Brain microvascular endothelial cell (primary cell): Measurements from ENCODE around the gene ADRA2A.
A peak's percentile ranks its signal among the peaks of the same experiment; 100 is the strongest.

ENCODE experiments used
- DNase-seq: peaks from one replicate; pipeline ENCODE4 v3.0.0-alpha.2; 2020
- H3K27ac ChIP-seq: fragments of 250-450 bp; sonication (Bioruptor Pico); 2 replicates; pipeline ENCODE4 v1.5.1; 2020; ENCODE audit warnings: mild to moderate bottlenecking, moderate library complexity
- H3K27me3 ChIP-seq: fragments of 250-450 bp; sonication (Bioruptor Pico); replicated peaks from 2 replicates; pipeline ENCODE4 v1.5.1; 2020; ENCODE audit warnings: mild to moderate bottlenecking
- H3K36me3 ChIP-seq: fragments of 250-450 bp; sonication (Bioruptor Pico); replicated peaks from 2 replicates; pipeline ENCODE4 v1.5.1; 2020; ENCODE audit warnings: mild to moderate bottlenecking
- H3K4me3 ChIP-seq: 2 replicates; pipeline ENCODE4 v1.5.1; 2011; ENCODE audit warnings: low read depth, mild to moderate bottlenecking, control low read depth, low read length, moderate library complexity
- in situ Hi-C: cut with HindIII; loops from 2 replicates; pipeline ENCODE4 v1.10.0; 2017; ENCODE audit warnings: low sequenced_read_pairs, low pct_ligation_motif_present
- TF ChIP-seq, protein P1 (sequence below): IDR thresholded peaks from 2 replicates; pipeline ENCODE4 v1.5.1; 2011; ENCODE audit warnings: low read depth, mild to moderate bottlenecking, moderate library complexity, low read length, control low read depth, inconsistent platforms; ENCODE audit errors: missing control alignments

ADRA2A gene

DNA sequence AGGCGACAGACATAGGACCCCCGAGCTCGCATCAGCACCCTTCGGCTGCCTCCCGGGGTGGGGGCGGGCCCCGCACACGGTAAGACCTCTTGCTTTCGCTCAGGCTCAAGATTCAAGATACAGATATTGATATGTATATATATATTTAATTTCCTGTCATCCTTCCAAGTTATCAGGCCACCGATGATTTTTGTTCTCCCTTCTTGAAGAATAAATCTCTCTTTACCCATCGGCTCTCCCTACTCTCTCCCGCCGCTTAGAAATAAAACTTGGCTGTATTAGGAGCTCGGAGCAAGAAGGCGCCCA, 603 bp downstream of the ADRA2A start:
- Histone ChIP-seq H3K36me3 (no peaks in the 10 kb centered on the region), H3K27ac (no peak overlapping the region), H3K4me3 (peak overlapping the region; percentile 31), H3K27me3 (peaks cover 34% of the 10 kb centered on the region)
- TF ChIP-seq, protein P1, sequence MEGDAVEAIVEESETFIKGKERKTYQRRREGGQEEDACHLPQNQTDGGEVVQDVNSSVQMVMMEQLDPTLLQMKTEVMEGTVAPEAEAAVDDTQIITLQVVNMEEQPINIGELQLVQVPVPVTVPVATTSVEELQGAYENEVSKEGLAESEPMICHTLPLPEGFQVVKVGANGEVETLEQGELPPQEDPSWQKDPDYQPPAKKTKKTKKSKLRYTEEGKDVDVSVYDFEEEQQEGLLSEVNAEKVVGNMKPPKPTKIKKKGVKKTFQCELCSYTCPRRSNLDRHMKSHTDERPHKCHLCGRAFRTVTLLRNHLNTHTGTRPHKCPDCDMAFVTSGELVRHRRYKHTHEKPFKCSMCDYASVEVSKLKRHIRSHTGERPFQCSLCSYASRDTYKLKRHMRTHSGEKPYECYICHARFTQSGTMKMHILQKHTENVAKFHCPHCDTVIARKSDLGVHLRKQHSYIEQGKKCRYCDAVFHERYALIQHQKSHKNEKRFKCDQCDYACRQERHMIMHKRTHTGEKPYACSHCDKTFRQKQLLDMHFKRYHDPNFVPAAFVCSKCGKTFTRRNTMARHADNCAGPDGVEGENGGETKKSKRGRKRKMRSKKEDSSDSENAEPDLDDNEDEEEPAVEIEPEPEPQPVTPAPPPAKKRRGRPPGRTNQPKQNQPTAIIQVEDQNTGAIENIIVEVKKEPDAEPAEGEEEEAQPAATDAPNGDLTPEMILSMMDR = no peak
- in situ Hi-C loops = no loop called here
- no peak for DNase-seq

DNA sequence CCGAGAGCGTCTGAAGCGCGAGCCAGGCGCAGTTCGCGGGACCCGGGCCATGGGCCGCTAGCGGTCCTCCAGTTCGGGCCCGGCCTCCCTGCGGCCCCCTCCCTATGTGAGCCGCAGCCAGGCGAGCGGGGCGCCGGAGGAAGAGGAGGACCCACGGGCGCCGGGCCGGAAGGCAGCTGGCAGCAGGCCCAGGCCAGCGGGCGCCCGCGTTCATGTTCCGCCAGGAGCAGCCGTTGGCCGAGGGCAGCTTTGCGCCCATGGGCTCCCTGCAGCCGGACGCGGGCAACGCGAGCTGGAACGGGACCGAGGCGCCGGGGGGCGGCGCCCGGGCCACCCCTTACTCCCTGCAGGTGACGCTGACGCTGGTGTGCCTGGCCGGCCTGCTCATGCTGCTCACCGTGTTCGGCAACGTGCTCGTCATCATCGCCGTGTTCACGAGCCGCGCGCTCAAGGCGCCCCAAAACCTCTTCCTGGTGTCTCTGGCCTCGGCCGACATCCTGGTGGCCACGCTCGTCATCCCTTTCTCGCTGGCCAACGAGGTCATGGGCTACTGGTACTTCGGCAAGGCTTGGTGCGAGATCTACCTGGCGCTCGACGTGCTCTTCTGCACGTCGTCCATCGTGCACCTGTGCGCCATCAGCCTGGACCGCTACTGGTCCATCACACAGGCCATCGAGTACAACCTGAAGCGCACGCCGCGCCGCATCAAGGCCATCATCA, 1.1 kb downstream of the ADRA2A start:
- TF ChIP-seq, protein P1 = no peak
- H3K27ac ChIP-seq = no peak overlapping the region
- in situ Hi-C loops = no loop called here
- H3K27me3 ChIP-seq = peaks cover 34% of the 10 kb centered on the region
- H3K4me3 ChIP-seq = peak overlapping the region; percentile 20
- DNase-seq = no peak
- no peaks in the 10 kb centered on the region for H3K36me3 ChIP-seq

DNA sequence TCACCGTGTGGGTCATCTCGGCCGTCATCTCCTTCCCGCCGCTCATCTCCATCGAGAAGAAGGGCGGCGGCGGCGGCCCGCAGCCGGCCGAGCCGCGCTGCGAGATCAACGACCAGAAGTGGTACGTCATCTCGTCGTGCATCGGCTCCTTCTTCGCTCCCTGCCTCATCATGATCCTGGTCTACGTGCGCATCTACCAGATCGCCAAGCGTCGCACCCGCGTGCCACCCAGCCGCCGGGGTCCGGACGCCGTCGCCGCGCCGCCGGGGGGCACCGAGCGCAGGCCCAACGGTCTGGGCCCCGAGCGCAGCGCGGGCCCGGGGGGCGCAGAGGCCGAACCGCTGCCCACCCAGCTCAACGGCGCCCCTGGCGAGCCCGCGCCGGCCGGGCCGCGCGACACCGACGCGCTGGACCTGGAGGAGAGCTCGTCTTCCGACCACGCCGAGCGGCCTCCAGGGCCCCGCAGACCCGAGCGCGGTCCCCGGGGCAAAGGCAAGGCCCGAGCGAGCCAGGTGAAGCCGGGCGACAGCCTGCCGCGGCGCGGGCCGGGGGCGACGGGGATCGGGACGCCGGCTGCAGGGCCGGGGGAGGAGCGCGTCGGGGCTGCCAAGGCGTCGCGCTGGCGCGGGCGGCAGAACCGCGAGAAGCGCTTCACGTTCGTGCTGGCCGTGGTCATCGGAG, 1.8 kb downstream of the ADRA2A start:
- no peak overlapping the region for H3K4me3 ChIP-seq
- H3K27ac ChIP-seq = no peak overlapping the region
- in situ Hi-C loops = no loop called here
- TF ChIP-seq, protein P1 = no peak
- H3K27me3 ChIP-seq = peaks cover 34% of the 10 kb centered on the region
- no peak for DNase-seq
- H3K36me3 ChIP-seq = no peaks in the 10 kb centered on the region

DNA sequence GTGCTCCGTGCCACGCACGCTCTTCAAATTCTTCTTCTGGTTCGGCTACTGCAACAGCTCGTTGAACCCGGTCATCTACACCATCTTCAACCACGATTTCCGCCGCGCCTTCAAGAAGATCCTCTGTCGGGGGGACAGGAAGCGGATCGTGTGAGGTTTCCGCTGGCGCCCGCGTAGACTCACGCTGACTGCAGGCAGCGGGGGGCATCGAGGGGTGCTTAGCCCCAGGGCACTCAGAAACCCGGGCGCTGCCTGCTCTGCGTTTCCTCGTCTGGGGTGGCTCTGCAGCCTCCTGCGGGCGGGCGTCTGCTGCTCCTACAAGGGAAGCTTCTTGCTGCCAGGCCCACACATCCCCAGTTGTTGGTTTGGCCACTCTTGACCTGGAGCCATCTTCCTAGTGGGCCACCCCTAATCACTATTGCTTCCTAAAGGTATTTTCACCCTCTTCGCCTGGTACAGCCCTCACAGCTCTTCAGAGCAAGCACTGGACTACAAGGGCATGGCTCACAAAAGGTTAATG, 2.5 kb downstream of the ADRA2A start:
- H3K27ac ChIP-seq = no peak overlapping the region
- in situ Hi-C loops = no loop called here
- no peak for DNase-seq
- no peaks in the 10 kb centered on the region for H3K36me3 ChIP-seq
- peaks cover 34% of the 10 kb centered on the region for H3K27me3 ChIP-seq
- no peak overlapping the region for H3K4me3 ChIP-seq
- TF ChIP-seq, protein P1 = no peak

DNA sequence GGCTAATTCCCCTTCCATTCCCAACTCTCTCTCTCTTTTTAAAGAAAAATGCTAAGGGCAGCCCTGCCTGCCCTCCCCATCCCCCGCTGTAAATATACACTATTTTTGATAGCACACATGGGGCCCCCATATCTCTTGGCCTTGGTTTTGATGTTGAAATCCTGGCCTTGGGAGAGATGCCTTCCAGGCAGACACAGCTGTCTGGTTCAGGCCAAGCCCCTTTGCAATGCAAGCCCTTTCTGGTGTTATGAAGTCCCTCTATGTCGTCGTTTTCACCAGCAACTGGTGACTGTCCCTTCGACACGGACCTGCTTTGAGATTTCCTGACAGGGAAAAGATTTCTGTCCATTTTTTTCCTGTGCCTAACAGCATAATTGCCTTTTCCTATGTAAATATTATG, 3.0 kb downstream of the ADRA2A start:
- in situ Hi-C loops = no loop called here
- Histone ChIP-seq H3K27me3 (peaks cover 34% of the 10 kb centered on the region), H3K4me3 (no peak overlapping the region), H3K36me3 (no peaks in the 10 kb centered on the region), H3K27ac (no peak overlapping the region)
- TF ChIP-seq, protein P1 = no peak
- no peak for DNase-seq
